Endodermal cell (in vitro differentiated cells): ENCODE measurements around the gene EGFL8. TPM values are rescaled to one million over a fixed set of nuclear protein-coding genes. Genes with fewer than 3 reads are reported as not detected.
A peak's percentile ranks its signal among the peaks of the same experiment; 100 is the strongest.

Source experiments
- DNase-seq: peaks from one replicate; pipeline ENCODE4 v3.0.0-alpha.2; 2017
- H3K27ac ChIP-seq: 2 replicates; pipeline ENCODE4 v1.5.1; 2013; ENCODE audit warnings: mild to moderate bottlenecking, low read depth, low read length, moderate library complexity
- H3K27me3 ChIP-seq: 2 replicates; pipeline ENCODE4 v1.6.1; 2013; ENCODE audit warnings: mild to moderate bottlenecking, low read length, moderate library complexity; ENCODE audit not compliant: insufficient read depth, control insufficient read depth, poor library complexity, severe bottlenecking
- H3K36me3 ChIP-seq: 2 replicates; pipeline ENCODE4 v1.7.0; 2013; ENCODE audit warnings: mild to moderate bottlenecking, low read length, moderate library complexity; ENCODE audit not compliant: control insufficient read depth, insufficient read depth
- H3K4me1 ChIP-seq: one replicate; pipeline ENCODE4 v1.7.0; 2013; ENCODE audit warnings: low read length; ENCODE audit not compliant: control insufficient read depth, insufficient read depth
- H3K4me3 ChIP-seq: 2 replicates; pipeline ENCODE4 v1.5.1; 2013; ENCODE audit warnings: mild to moderate bottlenecking, low read length, moderate library complexity
- H3K9ac ChIP-seq: 2 replicates; pipeline ENCODE4 v1.6.1; 2013; ENCODE audit warnings: mild to moderate bottlenecking, low read length, moderate library complexity; ENCODE audit not compliant: poor library complexity, severe bottlenecking; ENCODE audit errors: extremely low read depth
- H3K9me3 ChIP-seq: 2 replicates; pipeline ENCODE4 v1.6.1; 2013; ENCODE audit warnings: mild to moderate bottlenecking, low read length, moderate library complexity; ENCODE audit not compliant: control insufficient read depth
- H3K27ac Mint-ChIP-seq: 2 replicates; pipeline ENCODE4 v1.8.0; 2020; ENCODE audit warnings: mixed read lengths
- H3K27me3 Mint-ChIP-seq: 2 replicates; pipeline ENCODE4 v1.8.0; 2021; ENCODE audit warnings: mild to moderate bottlenecking, mixed read lengths; ENCODE audit not compliant: insufficient read depth
- H3K36me3 Mint-ChIP-seq: 2 replicates; pipeline ENCODE4 v1.8.0; 2020; ENCODE audit warnings: low read depth, mixed read lengths
- H3K4me1 Mint-ChIP-seq: 2 replicates; pipeline ENCODE4 v1.8.0; 2020; ENCODE audit warnings: mixed read lengths
- H3K4me3 Mint-ChIP-seq: 2 replicates; pipeline ENCODE4 v1.8.0; 2020; ENCODE audit warnings: mild to moderate bottlenecking, moderate library complexity, mixed read lengths
- H3K9me3 Mint-ChIP-seq: 2 replicates; pipeline ENCODE4 v1.8.0; 2020; ENCODE audit warnings: mild to moderate bottlenecking, mixed read lengths
- CTCF ChIP-seq: fragments of 200-600 bp; sonication (generic); conservative IDR thresholded peaks from 2 replicates; pipeline ENCODE4 v1.5.0; 2021; ENCODE audit warnings: antibody characterized with exemption, mild to moderate bottlenecking
- WGBS, 2 experiments: methylation state at CpG; one replicate each; pipeline versions ENCODE4 v1.1.5 to v1.1.7; 2013; ENCODE audit warnings: missing lambda C conversion rate in 2 of 2, mixed read lengths in 1 of 2; ENCODE audit not compliant: insufficient coverage in 1 of 2, insufficient read length in 1 of 2; 5-methylcytosine and 5-hydroxymethylcytosine counted together
- total RNA-seq, 2 donors: library from RNA; stranded (reverse); fragmentation: NEBNext Ultra II Directional in 1 of 2; extraction: Animal tissue kit (Norgen Biotek cat#: 25700) in 1 of 2; gene quantifications; 2 replicates in 1 of 2; 3 replicates in 1 of 2; pipeline ENCODE4 v1.2.1, GENCODE V29; 2021

EGFL8 gene
- total RNA-seq, 2 donors from 2014 or later: 27.9 to 39.6 TPM

- H3K9me3 Mint-ChIP-seq: no peaks in the 10 kb centered on the region
- Histone ChIP-seq H3K4me1 (peaks cover 9% of the 10 kb centered on the region), H3K27me3 (no peaks in the 10 kb centered on the region), H3K36me3 (peaks cover 25% of the 10 kb centered on the region), H3K9me3 (no peaks in the 10 kb centered on the region), H3K4me3 (peak overlapping the region; percentile 85), H3K9ac (peak overlapping the region; percentile 87), H3K27ac (peak overlapping the region; percentile 92)
- peak overlapping the region; percentile 99 for H3K27ac Mint-ChIP-seq
- H3K4me3 Mint-ChIP-seq: peak overlapping the region; percentile 99
- no peak for TF ChIP-seq CTCF
- H3K4me1 Mint-ChIP-seq: peaks cover 21% of the 10 kb centered on the region
- peaks cover 2% of the 10 kb centered on the region for H3K27me3 Mint-ChIP-seq
- 18 to 38% methylated on average over 6 to 9 of the region's 9 CpGs for whole genome bisulfite sequencing, 2 experiments
- no peak for DNase-seq
- H3K36me3 Mint-ChIP-seq: peaks cover 25% of the 10 kb centered on the region
Measured at GRCh38 chr6:32127409-32127716, 37.0 kb upstream of the EGFL8 start.

GRCh38 chr6:32127717-32128592, 36.4 kb upstream of the EGFL8 start, which contains the start of gene ATF6B:
TSS of gene ATF6B (minus strand) at chr6:32128246. CDS start at chr6:32128207, 39 bp downstream.
- no peak for TF ChIP-seq CTCF
- peak; percentile 98 for DNase-seq
- Mint-ChIP-seq H3K27me3 (peaks cover 2% of the 10 kb centered on the region), H3K4me1 (peaks cover 21% of the 10 kb centered on the region), H3K36me3 (peaks cover 23% of the 10 kb centered on the region), H3K9me3 (no peaks in the 10 kb centered on the region), H3K27ac (peak within 1 kb of the TSS; percentile 99), H3K4me3 (peak within 1 kb of the TSS; percentile 99)
- H3K27me3 ChIP-seq: no peaks in the 10 kb centered on the region
- no peaks in the 10 kb centered on the region for H3K9me3 ChIP-seq
- peak within 1 kb of the TSS; percentile 85 for H3K4me3 ChIP-seq
- H3K27ac ChIP-seq: peak within 1 kb of the TSS; percentile 92
- H3K36me3 ChIP-seq: peaks cover 25% of the 10 kb centered on the region
- WGBS, 2 experiments: 0 to 1% methylated on average over 26 to 44 of the region's 44 CpGs
- H3K4me1 ChIP-seq: peaks cover 9% of the 10 kb centered on the region
- peak within 1 kb of the TSS; percentile 87 for H3K9ac ChIP-seq

- 90 to 97% methylated on average over 13 of the region's 13 CpGs for WGBS, 2 experiments
- no peak overlapping the region for H3K27ac ChIP-seq
- H3K4me3 ChIP-seq: peak overlapping the region; percentile 85
- no peak overlapping the region for H3K9ac ChIP-seq
- H3K4me1 ChIP-seq: peaks cover 9% of the 10 kb centered on the region
- no peaks in the 10 kb centered on the region for H3K9me3 ChIP-seq
- peaks cover 16% of the 10 kb centered on the region for H3K36me3 Mint-ChIP-seq
- peak overlapping the region; percentile 99 for H3K4me3 Mint-ChIP-seq
- H3K27ac Mint-ChIP-seq: peak overlapping the region; percentile 99
- H3K27me3 ChIP-seq: no peaks in the 10 kb centered on the region
- peaks cover 19% of the 10 kb centered on the region for H3K36me3 ChIP-seq
- peaks cover 3% of the 10 kb centered on the region for H3K27me3 Mint-ChIP-seq
- DNase-seq: no peak
- TF ChIP-seq CTCF: no peak
- no peaks in the 10 kb centered on the region for H3K9me3 Mint-ChIP-seq
- H3K4me1 Mint-ChIP-seq: peaks cover 21% of the 10 kb centered on the region
Measured at GRCh38 chr6:32128751-32129296, 35.6 kb upstream of the EGFL8 start.
